Uterus (tissue), 2 donors: Measurements from ENCODE around the gene PSMA7.

Experiments
- CTCF ChIP-seq, 4 experiments: fragments of 200-600 bp in 2 of 4; fragments of 450-650 bp in 2 of 4; sonication (generic) in 2 of 4; IDR thresholded peaks; one replicate each; pipeline ENCODE4 v1.5.1; 2016 to 2019; ENCODE audit warnings: antibody characterized with exemption in 4 of 4, mild to moderate bottlenecking in 2 of 4, moderate library complexity in 1 of 4
- POLR2A ChIP-seq, 2 donors: fragments of 450-650 bp; IDR thresholded peaks; one replicate each; pipeline ENCODE4 v1.6.1; 2016; ENCODE audit warnings: antibody characterized with exemption in 2 of 2, mild to moderate bottlenecking in 1 of 2, moderate library complexity in 1 of 2

DNA sequence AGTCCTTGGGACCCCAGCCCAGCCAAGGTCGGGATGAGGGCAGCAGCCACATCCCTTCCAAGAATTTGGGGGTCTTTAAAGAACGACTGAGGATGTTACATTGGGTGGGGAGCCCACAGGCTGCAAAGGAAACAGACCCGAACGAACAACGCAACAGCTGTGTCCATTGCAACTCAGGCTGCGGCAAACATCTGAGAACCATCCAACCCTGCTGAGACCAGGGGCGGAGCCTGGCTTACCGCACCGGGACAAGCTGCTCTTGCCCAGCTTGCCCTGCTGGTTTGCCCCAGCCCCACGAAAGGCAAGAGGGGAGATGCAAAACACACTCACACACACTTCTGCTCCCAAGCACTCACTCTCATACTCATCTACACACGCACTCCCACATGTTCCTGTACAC is 56.0 kb downstream of the PSMA7 start:
- TF ChIP-seq CTCF (IDR thresholded peaks at IDR 0.05) (no peak), POLR2A (IDR thresholded peaks at IDR 0.05) (no peak)
